Body of pancreas (tissue), 4 donors: ENCODE results near the gene LGALS1. TPM values are rescaled to one million over a fixed set of nuclear protein-coding genes. Genes with fewer than 3 reads are reported as not detected.
"Not testable (repeated sequence)": the region's sequence is repeated elsewhere in the genome, so short reads cannot be mapped to it uniquely, and the experiment has no call there.

ENCODE experiments used
- ATAC-seq: fragments of 150-250 bp; one replicate; pipeline ENCODE4 v1.9.1; 2016
- DNase-seq, 4 donors: peaks; one replicate each; pipeline ENCODE4 v3.0.0-alpha.2; 2019
- H3K27ac ChIP-seq, 4 donors: fragments of 200-600 bp; sonication (generic); 1 replicate in 3 of 4; 2 replicates in 1 of 4; pipeline versions ENCODE4 v1.5.1 to v1.6.1; 2016 to 2019; ENCODE audit warnings: mild to moderate bottlenecking in 1 of 4, mixed read lengths in 1 of 4, moderate library complexity in 1 of 4
- H3K27me3 ChIP-seq, 2 donors: fragments of 200-600 bp; sonication (generic); one replicate each; pipeline ENCODE4 v1.6.0; 2016; ENCODE audit warnings: mild to moderate bottlenecking in 1 of 2
- H3K36me3 ChIP-seq, 2 donors: fragments of 200-600 bp; sonication (generic); replicated peaks in 1 of 2; 2 replicates each; pipeline ENCODE4 v1.5.1; 2016; ENCODE audit warnings: low read depth in 2 of 2; ENCODE audit not compliant: insufficient read depth in 1 of 2
- H3K4me1 ChIP-seq: fragments of 200-600 bp; sonication (generic); one replicate; pipeline ENCODE4 v1.6.0; 2016
- H3K4me3 ChIP-seq, 2 donors: fragments of 200-600 bp; sonication (generic); 1 replicate in 1 of 2; 2 replicates in 1 of 2; pipeline ENCODE4 v1.5.1; 2016 to 2019
- H3K9me3 ChIP-seq, 3 donors: fragments of 200-600 bp; sonication (generic); 1 replicate in 2 of 3; 2 replicates in 1 of 3; pipeline ENCODE4 v1.5.1; 2016
- POLR2A ChIP-seq, 3 donors: fragments of 450-650 bp; IDR thresholded peaks; one replicate each; pipeline ENCODE4 v1.6.1; 2016; ENCODE audit warnings: antibody characterized with exemption in 3 of 3, mild to moderate bottlenecking in 2 of 3
- WGBS, 2 donors: methylation state at CpG; one replicate each; pipeline ENCODE4 v1.1.5; 2017; 5-methylcytosine and 5-hydroxymethylcytosine counted together
- intact Hi-C: fragments of 100-400 bp; cut with DNase I; formaldehyde crosslinking; loops from one replicate; pipeline ENCODE4 v1.15.1; 2023
- total RNA-seq, 2 donors: library from RNA; depleted of rRNA; stranded (reverse); fragments of >200 nt; gene quantifications; one replicate each; pipeline ENCODE4 v1.1.0, GENCODE V29; 2016
- TF ChIP-seq, protein P1 (sequence below), 7 experiments: fragments of 450-650 bp in 4 of 7; fragments of 200-600 bp in 3 of 7; sonication (generic) in 3 of 7; IDR thresholded peaks; one replicate each; pipeline ENCODE4 v1.5.1; 2016 to 2019; ENCODE audit warnings: antibody characterized with exemption in 7 of 7

Gene LGALS1
- total RNA-seq, 2 donors from 2014 or later = 90.3 to 325 TPM

- DNase-seq (no peak), ATAC-seq (no peak)
- H3K4me3 ChIP-seq = no peak overlapping the region
- WGBS, 2 donors = 91 to 98% methylated on average over 2 to 5 of the region's 7 CpGs
- H3K9me3 ChIP-seq = no peaks in the 10 kb centered on the region
- no peaks in the 10 kb centered on the region for H3K36me3 ChIP-seq
- TF ChIP-seq POLR2A (IDR thresholded peaks at IDR 0.05) = no peak
- TF ChIP-seq, protein P1, sequence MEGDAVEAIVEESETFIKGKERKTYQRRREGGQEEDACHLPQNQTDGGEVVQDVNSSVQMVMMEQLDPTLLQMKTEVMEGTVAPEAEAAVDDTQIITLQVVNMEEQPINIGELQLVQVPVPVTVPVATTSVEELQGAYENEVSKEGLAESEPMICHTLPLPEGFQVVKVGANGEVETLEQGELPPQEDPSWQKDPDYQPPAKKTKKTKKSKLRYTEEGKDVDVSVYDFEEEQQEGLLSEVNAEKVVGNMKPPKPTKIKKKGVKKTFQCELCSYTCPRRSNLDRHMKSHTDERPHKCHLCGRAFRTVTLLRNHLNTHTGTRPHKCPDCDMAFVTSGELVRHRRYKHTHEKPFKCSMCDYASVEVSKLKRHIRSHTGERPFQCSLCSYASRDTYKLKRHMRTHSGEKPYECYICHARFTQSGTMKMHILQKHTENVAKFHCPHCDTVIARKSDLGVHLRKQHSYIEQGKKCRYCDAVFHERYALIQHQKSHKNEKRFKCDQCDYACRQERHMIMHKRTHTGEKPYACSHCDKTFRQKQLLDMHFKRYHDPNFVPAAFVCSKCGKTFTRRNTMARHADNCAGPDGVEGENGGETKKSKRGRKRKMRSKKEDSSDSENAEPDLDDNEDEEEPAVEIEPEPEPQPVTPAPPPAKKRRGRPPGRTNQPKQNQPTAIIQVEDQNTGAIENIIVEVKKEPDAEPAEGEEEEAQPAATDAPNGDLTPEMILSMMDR (IDR thresholded peaks at IDR 0.05) = no peak
- no peaks in the 10 kb centered on the region for H3K4me1 ChIP-seq
- H3K27me3 ChIP-seq = no peaks in the 10 kb centered on the region
- intact Hi-C loops = no loop called here
- no peak overlapping the region for H3K27ac ChIP-seq
Observed at GRCh38 chr22:37715760-37716159, 40.3 kb downstream of the LGALS1 start.

DNA sequence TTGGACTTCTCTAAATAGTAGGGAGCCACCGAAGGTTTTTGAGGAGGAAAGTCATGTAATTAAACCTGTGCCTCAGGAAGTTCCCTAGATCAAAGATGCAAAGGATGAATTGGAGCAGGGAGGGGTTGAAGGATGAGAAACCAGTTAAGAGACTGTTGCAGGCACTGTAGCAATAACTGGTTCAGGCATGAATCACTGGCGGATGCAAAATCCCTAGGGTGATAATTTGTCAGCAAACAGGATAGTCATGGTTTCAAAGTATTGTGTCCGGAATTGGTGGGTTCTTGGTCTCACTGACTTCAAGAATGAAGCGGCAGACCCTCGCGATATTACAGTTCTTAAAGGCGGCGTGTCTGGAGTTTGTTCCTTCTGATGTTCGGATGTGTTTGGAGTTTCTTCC, 41.3 kb downstream of the LGALS1 start:
- no peaks in the 10 kb centered on the region for H3K9me3 ChIP-seq
- ATAC-seq (no peak), DNase-seq (no peak)
- TF ChIP-seq, protein P1 (IDR thresholded peaks at IDR 0.05) = no peak
- no peak for TF ChIP-seq POLR2A (IDR thresholded peaks at IDR 0.05)
- no peaks in the 10 kb centered on the region for H3K27me3 ChIP-seq
- H3K4me1 ChIP-seq = no peaks in the 10 kb centered on the region
- no peaks in the 10 kb centered on the region for H3K36me3 ChIP-seq
- WGBS, 2 donors = 89 to 91% methylated on average over 9 of the region's 9 CpGs
- intact Hi-C loops = no loop called here
- H3K27ac ChIP-seq = no peak overlapping the region
- no peak overlapping the region for H3K4me3 ChIP-seq

DNA sequence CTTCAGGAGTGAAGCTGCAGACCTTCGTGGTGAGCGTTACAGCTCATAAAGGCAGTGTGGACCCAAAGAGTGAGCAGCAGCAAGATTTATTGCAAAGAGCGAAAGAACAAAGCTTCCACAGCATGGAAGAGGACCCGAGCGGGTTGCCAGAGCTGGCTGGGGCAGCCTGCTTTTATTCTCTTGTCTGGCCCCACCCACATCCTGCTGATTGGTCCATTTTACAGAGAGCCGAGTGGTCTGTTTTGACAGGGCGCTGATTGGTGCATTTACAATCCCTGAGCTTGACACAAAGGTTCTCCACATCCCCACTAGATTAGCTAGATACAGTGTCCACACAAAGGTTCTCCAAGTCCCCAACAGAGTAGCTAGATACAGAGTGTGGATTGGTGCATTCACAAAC, 41.8 kb downstream of the LGALS1 start:
- intact Hi-C loops, H3K4me1 ChIP-seq, DNase-seq, H3K9me3 ChIP-seq, H3K4me3 ChIP-seq, H3K27ac ChIP-seq, H3K36me3 ChIP-seq, ATAC-seq, H3K27me3 ChIP-seq: not testable (repeated sequence)
- 91 to 98% methylated on average over 7 of the region's 7 CpGs for WGBS, 2 donors

DNA sequence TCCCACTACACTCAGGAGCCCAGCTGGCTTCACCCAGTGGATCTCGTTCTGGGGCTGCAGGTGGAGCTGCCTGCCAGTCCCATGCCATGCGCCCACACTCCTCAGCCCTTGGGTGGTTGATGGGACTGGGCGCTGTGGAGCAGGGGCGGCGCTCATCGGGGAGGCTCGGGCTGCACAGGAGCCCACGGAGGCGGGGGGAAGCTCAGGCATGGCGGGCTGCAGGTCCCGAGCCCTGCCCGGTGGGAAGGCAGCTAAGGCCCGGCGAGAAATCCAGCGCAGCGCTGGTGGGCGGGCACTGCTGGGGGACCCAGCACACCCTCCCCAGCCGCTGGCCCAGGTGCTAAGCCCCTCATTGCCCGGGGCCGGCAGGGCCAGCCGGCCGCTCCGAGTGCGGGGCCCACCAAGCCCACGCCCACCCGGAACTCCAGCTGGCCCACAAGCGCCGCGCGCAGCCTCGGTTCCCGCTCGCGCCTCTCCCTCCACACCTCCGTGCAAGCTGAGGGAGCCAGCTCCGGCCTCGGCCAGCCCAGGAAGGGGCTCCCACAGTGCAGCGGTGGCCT, 42.4 kb downstream of the LGALS1 start:
- H3K4me3 ChIP-seq, H3K27me3 ChIP-seq, H3K4me1 ChIP-seq, H3K9me3 ChIP-seq, DNase-seq, H3K27ac ChIP-seq, ATAC-seq, intact Hi-C loops, H3K36me3 ChIP-seq: not testable (repeated sequence)
- WGBS, 2 donors = 93 to 99% methylated on average over 17 to 31 of the region's 38 CpGs

DNA sequence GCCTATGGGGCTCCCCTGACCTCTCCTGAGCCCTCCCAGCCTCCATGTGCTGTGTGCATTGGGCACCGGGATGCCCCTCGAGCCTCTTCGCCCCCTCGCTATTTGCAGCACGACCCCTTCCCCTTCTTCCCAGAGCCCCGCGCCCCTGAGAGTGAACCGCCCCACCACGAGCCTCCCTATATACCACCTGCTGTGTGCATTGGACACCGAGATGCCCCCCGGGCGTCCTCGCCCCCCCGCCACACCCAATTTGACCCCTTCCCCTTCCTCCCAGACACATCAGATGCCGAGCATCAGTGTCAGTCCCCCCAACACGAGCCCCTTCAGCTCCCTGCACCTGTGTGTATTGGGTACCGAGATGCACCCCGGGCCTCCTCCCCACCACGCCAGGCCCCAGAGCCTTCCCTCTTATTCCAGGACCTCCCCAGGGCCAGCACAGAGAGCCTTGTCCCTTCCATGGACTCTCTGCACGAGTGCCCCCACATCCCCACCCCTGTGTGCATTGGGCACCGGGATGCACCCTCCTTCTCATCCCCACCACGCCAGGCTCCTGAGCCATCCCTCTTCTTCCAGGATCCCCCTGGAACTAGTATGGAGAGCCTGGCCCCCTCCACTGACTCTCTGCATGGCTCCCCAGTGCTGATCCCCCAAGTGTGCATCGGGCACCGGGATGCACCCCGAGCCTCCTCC, 50.3 kb downstream of the LGALS1 start:
- intact Hi-C loops = no loop called here
- TF ChIP-seq, protein P1 (IDR thresholded peaks at IDR 0.05) = no peak
- TF ChIP-seq POLR2A (IDR thresholded peaks at IDR 0.05) = no peak
- Histone ChIP-seq H3K9me3 (no peaks in the 10 kb centered on the region), H3K36me3 (no peaks in the 10 kb centered on the region), H3K4me3 (no peak overlapping the region), H3K27me3 (no peaks in the 10 kb centered on the region), H3K27ac (no peak overlapping the region), H3K4me1 (peaks cover 17% of the 10 kb centered on the region)
- ATAC-seq (no peak), DNase-seq (no peak)
- 86 to 94% methylated on average over 24 of the region's 25 CpGs for WGBS, 2 donors
